HepG2 (cell line): ENCODE data around the gene WDR54. TPM values are rescaled to one million over a fixed set of nuclear protein-coding genes. Genes with fewer than 3 reads are reported as not detected.
A peak's percentile ranks its signal among the peaks of the same experiment; 100 is the strongest.

Source experiments
- ATAD3A ChIP-seq: sonication (generic); formaldehyde crosslinking; IDR thresholded peaks from 2 replicates; pipeline ENCODE4 v1.4.0; 2020; ENCODE audit warnings: missing genetic modification reagents
- CC2D1A ChIP-seq: sonication (generic); formaldehyde crosslinking; IDR thresholded peaks from 2 replicates; pipeline ENCODE4 v1.8.1; 2023; ENCODE audit warnings: mild to moderate bottlenecking, missing genetic modification reagents
- FOXP1 ChIP-seq, 2 experiments: fragments of 450-650 bp in 1 of 2; IDR thresholded peaks; 2 replicates each; pipeline ENCODE4 v1.6.1; 2017 to 2018; ENCODE audit warnings: antibody characterized with exemption in 1 of 2
- GATAD2A ChIP-seq: IDR thresholded peaks from 2 replicates; pipeline ENCODE4 v1.6.1; 2016
- ISL2 ChIP-seq: sonication (generic); formaldehyde crosslinking; IDR thresholded peaks from 2 replicates; pipeline ENCODE4 v1.5.0; 2020; ENCODE audit warnings: missing genetic modification reagents
- KLF11 ChIP-seq: IDR thresholded peaks from 2 replicates; pipeline ENCODE4 v1.6.1; 2016; ENCODE audit warnings: missing compliant biosample characterization
- KLF15 ChIP-seq: sonication (generic); formaldehyde crosslinking; IDR thresholded peaks from 2 replicates; pipeline ENCODE4 v1.8.1; 2023; ENCODE audit warnings: borderline replicate concordance, mild to moderate bottlenecking, inconsistent platforms, missing genetic modification reagents, mixed read lengths
- MLXIP ChIP-seq: sonication (generic); formaldehyde crosslinking; IDR thresholded peaks from 2 replicates; pipeline ENCODE4 v1.9.0; 2021; ENCODE audit warnings: missing genetic modification reagents, borderline replicate concordance
- PHB2 ChIP-seq: fragments of 450-650 bp; IDR thresholded peaks from 2 replicates; pipeline ENCODE4 v1.6.1; 2018; ENCODE audit not compliant: partially characterized antibody
- PRPF4 ChIP-seq: fragments of 200-400 bp; formaldehyde crosslinking; IDR thresholded peaks from 2 replicates; pipeline ENCODE4 v1.6.1; 2016; ENCODE audit warnings: low read length, low read depth; ENCODE audit not compliant: poor library complexity, severe bottlenecking
- RBM39 ChIP-seq: fragments of 200-400 bp; formaldehyde crosslinking; IDR thresholded peaks from one replicate; pipeline ENCODE4 v1.6.1; 2018; ENCODE audit warnings: antibody characterized with exemption, mild to moderate bottlenecking, low read depth, low read length; ENCODE audit not compliant: poor library complexity, severe bottlenecking
- SP2 ChIP-seq: sonication (generic); formaldehyde crosslinking; IDR thresholded peaks from 2 replicates; pipeline ENCODE4 v1.5.1; 2020; ENCODE audit warnings: mild to moderate bottlenecking, missing genetic modification reagents
- THAP11 ChIP-seq: IDR thresholded peaks from 2 replicates; pipeline ENCODE4 v1.6.1; 2016; ENCODE audit warnings: missing biosample characterization, missing genetic modification reagents
- TOE1 ChIP-seq: sonication (generic); formaldehyde crosslinking; IDR thresholded peaks from 2 replicates; pipeline ENCODE4 v1.4.0; 2020; ENCODE audit warnings: mild to moderate bottlenecking, missing genetic modification reagents
- ZBTB7A ChIP-seq: sonication (generic); formaldehyde crosslinking; IDR thresholded peaks from 2 replicates; pipeline ENCODE4 v1.8.0; 2022; ENCODE audit warnings: mild to moderate bottlenecking, missing genetic modification reagents
- ZNF33B ChIP-seq: sonication (generic); formaldehyde crosslinking; IDR thresholded peaks from 2 replicates; pipeline ENCODE4 v1.5.1; 2020; ENCODE audit warnings: mild to moderate bottlenecking, missing genetic modification reagents
- ZNF614 ChIP-seq: IDR thresholded peaks from 2 replicates; pipeline ENCODE4 v1.6.1; 2018; ENCODE audit warnings: missing biosample characterization, missing genetic modification reagents, inconsistent platforms, borderline replicate concordance
- ZNF746 ChIP-seq: sonication (generic); formaldehyde crosslinking; IDR thresholded peaks from 2 replicates; pipeline ENCODE4 v1.8.0; 2022; ENCODE audit warnings: mild to moderate bottlenecking, missing genetic modification reagents
- ZNF75D ChIP-seq: sonication (generic); formaldehyde crosslinking; IDR thresholded peaks from 2 replicates; pipeline ENCODE4 v1.8.1; 2023; ENCODE audit warnings: missing genetic modification reagents, mild to moderate bottlenecking, borderline replicate concordance
- ZNF780A ChIP-seq: sonication (generic); formaldehyde crosslinking; IDR thresholded peaks from 2 replicates; pipeline ENCODE4 v1.8.0; 2022; ENCODE audit warnings: mild to moderate bottlenecking, missing genetic modification reagents, moderate library complexity
- polyA plus RNA-seq, 8 experiments: library from polyadenylated mRNA; depleted of rRNA in 3 of 8; stranded (reverse) in 7 of 8; unstranded in 1 of 8; fragments of >200 nt; fragmentation: Illumina TruSeq in 4 of 8; extraction: Trizol in 4 of 8; gene quantifications; 2 replicates each; pipeline versions ENCODE4 v1.2.1 to v1.2.3, GENCODE V29; 2011 to 2016; ENCODE audit warnings: low read depth in 4 of 8, missing spikeins in 1 of 8, mixed read lengths in 1 of 8; ENCODE audit not compliant: insufficient read depth in 1 of 8
- total RNA-seq, 5 experiments: library from RNA; depleted of rRNA; stranded (reverse); fragments of >200 nt; fragmentation: Illumina TruSeq; extraction: Trizol; gene quantifications; 2 replicates each; pipeline ENCODE4 v1.2.3, GENCODE V29; 2016; ENCODE audit warnings: low read depth in 1 of 5
- TF ChIP-seq, protein P1 (sequence below): sonication (generic); formaldehyde crosslinking; IDR thresholded peaks from 2 replicates; pipeline ENCODE4 v1.4.0; 2020; ENCODE audit warnings: mild to moderate bottlenecking, missing genetic modification reagents
- TF ChIP-seq, protein P2 (sequence below): sonication (generic); formaldehyde crosslinking; IDR thresholded peaks from 2 replicates; pipeline ENCODE4 v1.5.1; 2020; ENCODE audit warnings: missing genetic modification reagents, mild to moderate bottlenecking, borderline replicate concordance
- TF ChIP-seq, protein P3 (sequence below): sonication (generic); formaldehyde crosslinking; IDR thresholded peaks from 2 replicates; pipeline ENCODE4 v1.5.0; 2020; ENCODE audit warnings: mild to moderate bottlenecking, missing genetic modification reagents, borderline replicate concordance

Gene WDR54
- total and polyA plus RNA-seq, 2 of the 13 experiments (the other 11 are each of a cell fraction or from before 2014, with no cell fraction given) = 2.0 to 17.3 TPM

GRCh38 chr2:74457549-74458131, 36.1 kb downstream of the WDR54 start (continued):
- TF ChIP-seq MLXIP (no peak), ZNF746 (CRISPR knock-in tag) (peak; percentile 91; the same call in 1 of the 2 replicates), ZNF75D (no peak), ISL2 (CRISPR knock-in tag) (peak; percentile 54), RBM39 (peak; percentile 73), THAP11 (CRISPR knock-in tag) (peak; percentile 22; the same call in 1 of the 2 replicates), FOXP1 (IDR thresholded peaks at IDR 0.05) (no peak), FOXP1 (CRISPR knock-in tag; IDR thresholded peaks at IDR 0.05) (0 out of 2 replicates have a peak, but pooled peaks have one; percentile 3), CC2D1A (CRISPR knock-in tag) (no peak), KLF11 (CRISPR knock-in tag) (no peak; the same call in 1 of the 2 replicates), KLF15 (CRISPR knock-in tag) (no peak; the same call in 1 of the 2 replicates), ATAD3A (CRISPR knock-in tag) (no peak), TOE1 (CRISPR knock-in tag) (no peak), PRPF4 (no peak), SP2 (no peak), ZNF614 (peak; percentile 19; the same call in 1 of the 2 replicates), ZBTB7A (CRISPR knock-in tag) (no peak), PHB2 (no peak), ZNF33B (CRISPR knock-in tag) (0 out of 2 replicates have a peak, but pooled peaks have one; percentile 23), ZNF780A (CRISPR knock-in tag) (peak; percentile 58; the same call in 1 of the 2 replicates), GATAD2A (CRISPR knock-in tag) (peak; percentile 33; the same call in 1 of the 2 replicates)
- TF ChIP-seq, protein P1, sequence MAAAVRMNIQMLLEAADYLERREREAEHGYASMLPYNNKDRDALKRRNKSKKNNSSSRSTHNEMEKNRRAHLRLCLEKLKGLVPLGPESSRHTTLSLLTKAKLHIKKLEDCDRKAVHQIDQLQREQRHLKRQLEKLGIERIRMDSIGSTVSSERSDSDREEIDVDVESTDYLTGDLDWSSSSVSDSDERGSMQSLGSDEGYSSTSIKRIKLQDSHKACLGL (CRISPR knock-in tag) = peak; percentile 64
- TF ChIP-seq, protein P2, sequence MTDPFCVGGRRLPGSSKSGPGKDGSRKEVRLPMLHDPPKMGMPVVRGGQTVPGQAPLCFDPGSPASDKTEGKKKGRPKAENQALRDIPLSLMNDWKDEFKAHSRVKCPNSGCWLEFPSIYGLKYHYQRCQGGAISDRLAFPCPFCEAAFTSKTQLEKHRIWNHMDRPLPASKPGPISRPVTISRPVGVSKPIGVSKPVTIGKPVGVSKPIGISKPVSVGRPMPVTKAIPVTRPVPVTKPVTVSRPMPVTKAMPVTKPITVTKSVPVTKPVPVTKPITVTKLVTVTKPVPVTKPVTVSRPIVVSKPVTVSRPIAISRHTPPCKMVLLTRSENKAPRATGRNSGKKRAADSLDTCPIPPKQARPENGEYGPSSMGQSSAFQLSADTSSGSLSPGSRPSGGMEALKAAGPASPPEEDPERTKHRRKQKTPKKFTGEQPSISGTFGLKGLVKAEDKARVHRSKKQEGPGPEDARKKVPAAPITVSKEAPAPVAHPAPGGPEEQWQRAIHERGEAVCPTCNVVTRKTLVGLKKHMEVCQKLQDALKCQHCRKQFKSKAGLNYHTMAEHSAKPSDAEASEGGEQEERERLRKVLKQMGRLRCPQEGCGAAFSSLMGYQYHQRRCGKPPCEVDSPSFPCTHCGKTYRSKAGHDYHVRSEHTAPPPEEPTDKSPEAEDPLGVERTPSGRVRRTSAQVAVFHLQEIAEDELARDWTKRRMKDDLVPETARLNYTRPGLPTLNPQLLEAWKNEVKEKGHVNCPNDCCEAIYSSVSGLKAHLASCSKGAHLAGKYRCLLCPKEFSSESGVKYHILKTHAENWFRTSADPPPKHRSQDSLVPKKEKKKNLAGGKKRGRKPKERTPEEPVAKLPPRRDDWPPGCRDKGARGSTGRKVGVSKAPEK (CRISPR knock-in tag) = no peak
- TF ChIP-seq, protein P3, sequence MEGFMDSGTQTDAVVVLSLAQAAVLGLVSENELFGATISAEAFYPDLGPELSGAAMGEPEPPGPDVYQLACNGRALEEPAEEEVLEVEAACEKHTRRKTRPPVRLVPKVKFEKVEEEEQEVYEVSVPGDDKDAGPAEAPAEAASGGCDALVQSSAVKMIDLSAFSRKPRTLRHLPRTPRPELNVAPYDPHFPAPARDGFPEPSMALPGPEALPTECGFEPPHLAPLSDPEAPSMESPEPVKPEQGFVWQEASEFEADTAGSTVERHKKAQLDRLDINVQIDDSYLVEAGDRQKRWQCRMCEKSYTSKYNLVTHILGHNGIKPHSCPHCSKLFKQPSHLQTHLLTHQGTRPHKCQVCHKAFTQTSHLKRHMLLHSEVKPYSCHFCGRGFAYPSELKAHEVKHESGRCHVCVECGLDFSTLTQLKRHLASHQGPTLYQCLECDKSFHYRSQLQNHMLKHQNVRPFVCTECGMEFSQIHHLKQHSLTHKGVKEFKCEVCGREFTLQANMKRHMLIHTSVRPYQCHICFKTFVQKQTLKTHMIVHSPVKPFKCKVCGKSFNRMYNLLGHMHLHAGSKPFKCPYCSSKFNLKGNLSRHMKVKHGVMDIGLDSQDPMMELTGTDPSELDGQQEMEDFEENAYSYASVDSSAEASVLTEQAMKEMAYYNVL (CRISPR knock-in tag) = no peak
